DND-41 (cell line): Measurements from ENCODE around the gene KSR2.

Experiments
- EZH2 ChIP-seq: IDR thresholded peaks from 3 replicates; pipeline ENCODE4 v1.6.1; 2012; ENCODE audit warnings: borderline replicate concordance, low read depth, mild to moderate bottlenecking, moderate library complexity, low read length, inconsistent platforms; ENCODE audit not compliant: severe bottlenecking
- TF ChIP-seq, protein P1 (sequence below): IDR thresholded peaks from 2 replicates; pipeline ENCODE4 v1.5.1; 2012; ENCODE audit warnings: borderline replicate concordance, low read length, moderate library complexity, mild to moderate bottlenecking; ENCODE audit not compliant: poor library complexity, severe bottlenecking; ENCODE audit errors: extremely low read depth

DNA sequence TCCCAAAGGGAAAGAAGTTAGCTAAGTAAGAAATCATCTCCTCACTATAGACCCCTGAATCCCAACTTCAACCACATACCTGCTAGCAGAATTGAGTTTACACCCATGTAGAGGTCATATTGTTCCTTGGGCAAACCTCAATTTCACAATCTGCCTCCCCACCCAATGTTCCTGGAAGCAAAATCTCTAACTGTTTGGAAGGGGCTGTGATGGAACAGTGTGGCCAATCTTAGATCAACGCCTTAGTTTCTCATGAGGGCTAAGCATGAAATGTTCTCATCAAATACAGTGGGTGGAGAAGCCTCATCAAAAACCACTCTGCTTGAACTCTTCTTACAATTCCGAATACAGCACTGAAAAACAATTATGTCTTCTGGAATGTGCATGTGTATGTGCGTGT lies 323.3 kb downstream of the KSR2 start:
- TF ChIP-seq, protein P1, sequence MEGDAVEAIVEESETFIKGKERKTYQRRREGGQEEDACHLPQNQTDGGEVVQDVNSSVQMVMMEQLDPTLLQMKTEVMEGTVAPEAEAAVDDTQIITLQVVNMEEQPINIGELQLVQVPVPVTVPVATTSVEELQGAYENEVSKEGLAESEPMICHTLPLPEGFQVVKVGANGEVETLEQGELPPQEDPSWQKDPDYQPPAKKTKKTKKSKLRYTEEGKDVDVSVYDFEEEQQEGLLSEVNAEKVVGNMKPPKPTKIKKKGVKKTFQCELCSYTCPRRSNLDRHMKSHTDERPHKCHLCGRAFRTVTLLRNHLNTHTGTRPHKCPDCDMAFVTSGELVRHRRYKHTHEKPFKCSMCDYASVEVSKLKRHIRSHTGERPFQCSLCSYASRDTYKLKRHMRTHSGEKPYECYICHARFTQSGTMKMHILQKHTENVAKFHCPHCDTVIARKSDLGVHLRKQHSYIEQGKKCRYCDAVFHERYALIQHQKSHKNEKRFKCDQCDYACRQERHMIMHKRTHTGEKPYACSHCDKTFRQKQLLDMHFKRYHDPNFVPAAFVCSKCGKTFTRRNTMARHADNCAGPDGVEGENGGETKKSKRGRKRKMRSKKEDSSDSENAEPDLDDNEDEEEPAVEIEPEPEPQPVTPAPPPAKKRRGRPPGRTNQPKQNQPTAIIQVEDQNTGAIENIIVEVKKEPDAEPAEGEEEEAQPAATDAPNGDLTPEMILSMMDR, result no peak
- TF ChIP-seq EZH2, result no peak
